Heart left ventricle (tissue), 16 donors: Measurements from ENCODE around the gene LMCD1. TPM values are rescaled to one million over a fixed set of nuclear protein-coding genes. Genes with fewer than 3 reads are reported as not detected.

ENCODE experiments used
- ATAC-seq, 4 donors: fragments of 200-7000 bp; cut with Tn5 transposase; one replicate each; pipeline ENCODE4 v1.9.1; 2020 to 2022; ENCODE audit warnings: moderate library complexity in 4 of 4, mild to moderate bottlenecking in 3 of 4, moderate number of reproducible peaks in 1 of 4
- DNase-seq, 5 donors: peaks; one replicate each; pipeline ENCODE4 v3.0.0-alpha.2; 2020
- H3K27ac ChIP-seq, 12 donors: fragments of 200-600 bp; sonication (generic) in 4 of 12; one replicate each; pipeline versions ENCODE4 v1.5.0 to v1.8.0; 2016 to 2022; ENCODE audit warnings: mild to moderate bottlenecking in 2 of 12
- H3K27me3 ChIP-seq, 9 donors: fragments of 200-600 bp; sonication (generic) in 2 of 9; one replicate each; pipeline versions ENCODE4 v1.5.1 to v1.8.0; 2016 to 2022; ENCODE audit warnings: mild to moderate bottlenecking in 3 of 9
- H3K36me3 ChIP-seq, 9 donors: fragments of 200-600 bp; sonication (generic) in 2 of 9; one replicate each; pipeline versions ENCODE4 v1.5.0 to v1.8.0; 2018 to 2022; ENCODE audit warnings: mild to moderate bottlenecking in 2 of 9
- H3K4me1 ChIP-seq, 12 donors: fragments of 200-600 bp; sonication (generic) in 4 of 12; one replicate each; pipeline versions ENCODE4 v1.5.0 to v1.8.0; 2016 to 2022; ENCODE audit warnings: mild to moderate bottlenecking in 3 of 12
- H3K4me3 ChIP-seq, 12 donors: fragments of 200-600 bp; sonication (generic) in 4 of 12; one replicate each; pipeline versions ENCODE4 v1.5.0 to v1.8.0; 2017 to 2022; ENCODE audit warnings: mild to moderate bottlenecking in 9 of 12, moderate library complexity in 4 of 12
- H3K9me3 ChIP-seq, 12 donors: fragments of 200-600 bp; sonication (generic) in 4 of 12; one replicate each; pipeline versions ENCODE4 v1.5.0 to v1.8.0; 2016 to 2022; ENCODE audit warnings: mild to moderate bottlenecking in 1 of 12
- CTCF ChIP-seq, 12 donors: fragments of 200-600 bp; sonication (generic) in 4 of 12; IDR thresholded peaks; one replicate each; pipeline versions ENCODE4 v1.5.0 to v1.8.0; 2018 to 2022; ENCODE audit warnings: antibody characterized with exemption in 12 of 12, mild to moderate bottlenecking in 5 of 12
- POLR2A ChIP-seq, 2 donors: fragments of 450-650 bp; IDR thresholded peaks; one replicate each; pipeline ENCODE4 v1.6.1; 2017; ENCODE audit warnings: antibody characterized with exemption in 2 of 2, mild to moderate bottlenecking in 2 of 2, moderate library complexity in 2 of 2
- WGBS, 4 donors: extraction: QIAGEN DNeasy Blood & Tissue Kit in 2 of 4; methylation state at CpG; one replicate each; pipeline versions ENCODE4 v1.1.5 to v1.1.7; 2013 to 2018; 5-methylcytosine and 5-hydroxymethylcytosine counted together
- intact Hi-C, 10 donors: fragments of 100-400 bp; cut with DNase I; formaldehyde crosslinking; loops; one replicate each; pipeline versions ENCODE4 v1.11.1 to v1.14.2; 2022
- polyA plus RNA-seq, 2 donors: library from polyadenylated mRNA; stranded (reverse); fragments of 200-250 nt; gene quantifications; one replicate each; pipeline ENCODE4 v1.2.3, GENCODE V29; 2013
- total RNA-seq, 9 donors: library from RNA; depleted of rRNA in 2 of 9; stranded (reverse); fragments of >200 nt in 2 of 9; fragmentation: NEBNext Ultra II Directional in 3 of 9; extraction: Animal tissue kit (Norgen Biotek cat#: 25700) in 3 of 9; gene quantifications; one replicate each; pipeline versions ENCODE4 v1.1.0 to v1.2.4, GENCODE V29; 2016 to 2023
- donor health status: ischemic (EF 13 %, LVEDD 7.1; RV severe dilation, severe dysfunction).
- donor health status: healthy with polysubstance abuse.
- donor health status: DM: no; HTN: yes; CAD: no.
- donor health status: DM: no; HTN: no; CAD: no.
- donor health status: ischemic (EF 25% LVEDD 6.9; RV normal size, moderate dysfunction).
- donor health status: ischemic (EF 25% LVEDD 5.7; RV mildly dilated, moderate dysfunction).
- donor health status: healthy.
- donor health status: DM: yes; HTN: yes; CAD: no.
- donor health status: ischemic (EF 35%, LVEDD 5.7; RV mildly dilated, moderate dysfunction).
- donor health status: nonischemic (EF 11% LVEDD 7.7; RV severe dilation, severe dysfunction).
- donor health status: DM: yes; HTN: yes; CAD: no.
- donor health status: PGD.
- donor health status: ischemic (EF 29% LVEDD 5.4; RV normal size, mild dysfunction).
- donor health status: nonischemic (EF 23%, LVEDD 6.1; RV moderate dilation, normal function).

The LMCD1 gene
- total and polyA plus RNA-seq, 11 donors: 34.9 to 661 (median 54.6) TPM

- intact Hi-C loops: no loop called here
- 90 to 95% (median 94%) methylated on average over 2 of the region's 2 CpGs for WGBS, 4 donors
- Histone ChIP-seq H3K27ac (peak overlapping the region in 5 of 12 donors; percentile 5 to 66 (median 39)), H3K4me3 (no peak overlapping the region), H3K4me1 (peaks cover 0 to 67% (median 25%) of the 10 kb centered on the region in 12 donors), H3K9me3 (no peaks in the 10 kb centered on the region), H3K27me3 (no peaks in the 10 kb centered on the region), H3K36me3 (peaks cover 0 to 38% (median 7%) of the 10 kb centered on the region in 9 donors)
- no peak for DNase-seq
- no peak for TF ChIP-seq POLR2A (IDR thresholded peaks at IDR 0.05)
- TF ChIP-seq CTCF (IDR thresholded peaks at IDR 0.05): no peak
- no peak for ATAC-seq
Measured at GRCh38 chr3:8516783-8517182, 15.2 kb downstream of the LMCD1 start.

- intact Hi-C loops: no loop called here
- ATAC-seq (no peak), DNase-seq (no peak)
- no peak overlapping the region for H3K4me3 ChIP-seq
- no peaks in the 10 kb centered on the region for H3K27me3 ChIP-seq
- TF ChIP-seq POLR2A (IDR thresholded peaks at IDR 0.05): no peak
- TF ChIP-seq CTCF (IDR thresholded peaks at IDR 0.05): no peak
- WGBS, 4 donors: 74 to 85% (median 76%) methylated on average over 2 of the region's 2 CpGs
- no peaks in the 10 kb centered on the region for H3K9me3 ChIP-seq
- peaks cover 0 to 74% (median 26%) of the 10 kb centered on the region in 12 donors for H3K4me1 ChIP-seq
- H3K27ac ChIP-seq: no peak overlapping the region
- H3K36me3 ChIP-seq: peaks cover 0 to 39% (median 9%) of the 10 kb centered on the region in 9 donors
Measured at GRCh38 chr3:8517487-8517886, 15.9 kb downstream of the LMCD1 start.

GRCh38 chr3:8518138-8518537 lies 16.5 kb downstream of the LMCD1 start:
- peak overlapping the region in 1 of 12 donors; percentile 22 for H3K27ac ChIP-seq
- intact Hi-C loops: no loop called here

GRCh38 chr3:8519156-8519555 lies 17.5 kb downstream of the LMCD1 start:
- Histone ChIP-seq H3K36me3 (peaks cover 0 to 37% (median 15%) of the 10 kb centered on the region in 9 donors), H3K27ac (no peak overlapping the region), H3K9me3 (no peaks in the 10 kb centered on the region), H3K4me1 (peaks cover 0 to 84% (median 33%) of the 10 kb centered on the region in 12 donors), H3K4me3 (no peak overlapping the region), H3K27me3 (no peaks in the 10 kb centered on the region)
- ATAC-seq: no peak
- 74 to 82% (median 75%) methylated on average over 3 of the region's 3 CpGs for WGBS, 4 donors
- intact Hi-C loops: no loop called here
- DNase-seq: no peak
- no peak for TF ChIP-seq CTCF (IDR thresholded peaks at IDR 0.05)
- no peak for TF ChIP-seq POLR2A (IDR thresholded peaks at IDR 0.05)

More at GRCh38 chr3:8518138-8518537, 16.5 kb downstream of the LMCD1 start:
- H3K27me3 ChIP-seq: no peaks in the 10 kb centered on the region
- H3K9me3 ChIP-seq: no peaks in the 10 kb centered on the region
- peaks cover 0 to 39% (median 12%) of the 10 kb centered on the region in 9 donors for H3K36me3 ChIP-seq
- TF ChIP-seq CTCF (IDR thresholded peaks at IDR 0.05) (no peak), POLR2A (IDR thresholded peaks at IDR 0.05) (no peak)
- ATAC-seq (no peak), DNase-seq (no peak)
- H3K4me3 ChIP-seq: no peak overlapping the region
- H3K4me1 ChIP-seq: peaks cover 0 to 75% (median 28%) of the 10 kb centered on the region in 12 donors
- 91 to 97% (median 93%) methylated on average over 2 of the region's 2 CpGs for WGBS, 4 donors
